CD4-positive, alpha-beta T cell treated with Interleukin-15 for 4 hours (primary cell): Measurements from ENCODE around the gene ALX4.

Experiments
- DNase-seq: peaks from one replicate; pipeline ENCODE4 v3.0.0-alpha.2; 2020; ENCODE audit warnings: low spot score

The ALX4 gene

DNA sequence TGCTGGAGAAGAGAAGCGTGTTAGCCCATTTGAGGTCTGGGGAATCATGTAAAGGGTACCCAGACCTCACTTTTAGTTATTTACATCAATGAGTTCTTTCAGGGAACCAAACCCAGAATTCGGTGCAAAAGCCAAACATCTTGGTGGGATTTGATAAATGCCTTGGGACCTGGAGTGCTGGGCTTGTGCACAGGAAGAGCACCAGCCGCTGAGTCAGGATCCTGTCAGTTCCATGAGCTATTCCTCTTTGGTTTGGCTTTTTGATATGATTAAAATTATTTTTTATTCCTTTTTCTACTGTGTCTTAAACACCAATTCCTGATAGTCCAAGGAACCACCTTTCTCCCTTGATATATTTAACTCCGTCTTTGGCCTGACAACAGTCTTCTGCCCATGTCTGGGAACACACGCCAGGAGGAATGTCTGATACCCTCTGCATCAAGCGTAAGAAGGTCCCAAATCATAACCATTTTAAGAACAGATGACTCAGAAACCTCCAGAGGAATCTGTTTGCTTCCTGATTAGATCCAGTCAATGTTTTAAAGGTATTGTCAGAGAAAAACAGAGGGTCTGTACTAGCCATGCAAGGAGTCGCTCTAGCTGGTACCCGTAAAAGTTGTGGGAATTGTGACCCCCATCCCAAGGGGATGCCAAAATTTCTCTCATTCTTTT, 65.2 kb downstream of the ALX4 start:
- no peak for DNase-seq

- DNase-seq = no peak
Measured at GRCh38 chr11:44243595-44244343, 66.2 kb downstream of the ALX4 start.

- no peak for DNase-seq
Measured at GRCh38 chr11:44243086-44243485, 66.9 kb downstream of the ALX4 start.

DNA sequence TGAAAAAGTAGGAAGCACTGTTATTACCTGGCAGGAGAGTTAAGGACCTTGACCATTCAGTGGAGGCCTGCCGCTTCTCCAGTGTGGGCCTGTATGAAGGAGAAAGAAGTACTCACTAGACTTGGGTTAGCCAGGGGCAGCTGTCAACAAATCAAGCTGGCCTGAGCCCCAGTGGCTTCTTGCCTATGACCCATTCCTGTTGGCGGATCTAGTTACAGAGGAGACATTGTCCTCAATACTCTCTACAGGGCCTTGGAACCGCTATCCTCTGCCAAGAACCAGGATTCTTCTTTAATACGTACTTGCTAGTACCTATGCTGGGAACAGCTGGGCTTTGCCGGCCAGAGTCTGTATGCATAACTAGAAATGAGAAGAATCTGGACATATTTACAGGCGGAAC, 68.1 kb downstream of the ALX4 start:
- no peak for DNase-seq

GRCh38 chr11:44237156-44237555, 72.8 kb downstream of the ALX4 start:
- no peak for DNase-seq

- DNase-seq = no peak
Measured at GRCh38 chr11:44236296-44236695, 73.6 kb downstream of the ALX4 start.

DNA sequence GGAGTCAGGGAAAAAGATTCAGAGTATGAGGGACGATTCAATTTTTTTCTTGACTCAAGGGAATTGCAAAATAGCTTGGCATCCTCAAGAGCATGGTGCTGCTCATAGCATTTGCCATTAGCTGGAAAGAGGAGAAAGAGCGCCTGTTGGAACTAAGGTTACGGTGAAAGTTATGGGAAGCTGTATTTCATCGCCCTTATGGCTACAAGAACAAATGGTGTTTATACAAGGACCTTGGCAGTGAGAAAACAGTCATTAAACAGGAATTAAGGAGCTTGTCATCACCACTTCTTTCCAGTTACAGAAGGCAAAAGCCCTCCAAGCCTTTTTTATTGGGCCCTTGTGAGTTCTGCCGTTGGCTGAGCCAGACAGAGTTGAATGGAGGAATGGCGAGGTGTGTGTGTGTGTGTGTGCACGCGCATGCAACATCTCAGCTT, 74.2 kb downstream of the ALX4 start:
- no peak for DNase-seq

- DNase-seq = no peak
Measured at GRCh38 chr11:44229624-44230023, 80.3 kb downstream of the ALX4 start.

DNA sequence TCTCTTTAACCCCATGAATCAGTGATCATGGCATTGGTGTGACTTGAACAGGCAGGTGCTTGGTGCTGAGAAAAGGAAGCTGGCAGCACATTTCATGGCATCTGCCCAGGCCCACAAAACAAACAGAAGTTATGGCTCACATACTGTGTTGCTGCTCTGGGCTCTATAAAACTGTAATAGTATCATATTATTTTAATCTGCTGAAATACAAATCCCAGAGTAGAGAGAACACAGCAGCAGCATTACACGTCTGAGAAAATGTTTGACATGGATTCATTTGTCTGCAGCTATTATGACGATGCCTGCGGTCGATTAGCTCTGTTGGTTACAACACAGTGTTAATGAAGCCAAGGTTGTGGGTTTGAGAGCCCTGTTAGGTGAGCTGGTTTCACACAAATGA, 80.8 kb downstream of the ALX4 start:
- DNase-seq = no peak

- no peak for DNase-seq
Measured at GRCh38 chr11:44228379-44228778, 81.6 kb downstream of the ALX4 start.

DNA sequence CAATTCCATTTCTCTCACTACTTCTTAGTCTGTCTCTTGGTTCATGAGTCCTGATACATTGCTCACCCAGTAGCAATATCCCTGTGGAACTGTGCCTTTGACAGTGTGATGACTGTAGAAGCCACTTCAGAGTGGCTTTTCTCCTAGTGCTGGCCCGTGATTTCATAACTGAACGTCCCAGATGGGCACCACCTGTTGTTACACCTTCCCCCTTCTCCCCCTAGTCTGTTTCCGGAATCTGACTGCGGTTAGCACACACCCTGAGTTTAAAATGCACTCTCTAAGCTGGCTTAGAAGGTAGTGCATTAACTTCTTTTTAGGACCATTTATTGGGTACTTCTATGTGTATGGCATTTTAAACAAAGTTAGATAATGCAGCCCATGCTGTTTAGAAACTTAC, 83.0 kb downstream of the ALX4 start:
- DNase-seq = no peak

DNA sequence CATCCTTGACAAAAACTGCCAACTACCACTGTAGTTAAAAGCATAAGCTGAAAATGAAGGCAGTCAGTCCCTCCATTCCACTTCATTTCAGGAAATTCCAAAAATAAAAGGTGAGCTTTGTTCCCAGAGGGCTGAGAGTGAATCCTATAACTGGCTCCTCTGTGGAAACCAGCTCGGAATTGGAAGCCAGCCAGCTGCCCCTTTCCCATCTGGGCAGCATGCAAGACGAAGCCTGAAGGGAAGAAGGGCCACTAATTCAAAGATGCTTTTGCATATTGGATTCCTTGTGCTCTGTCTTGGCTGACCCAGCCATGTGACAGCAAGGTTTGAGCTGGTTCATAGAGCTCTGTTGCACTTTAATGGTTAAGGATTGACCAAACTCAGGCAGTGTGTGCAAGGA, 83.4 kb downstream of the ALX4 start:
- DNase-seq = no peak

- no peak for DNase-seq
Measured at GRCh38 chr11:44224867-44225501, 85.0 kb downstream of the ALX4 start.

GRCh38 chr11:44223238-44223637, 86.7 kb downstream of the ALX4 start:
- DNase-seq = no peak

DNA sequence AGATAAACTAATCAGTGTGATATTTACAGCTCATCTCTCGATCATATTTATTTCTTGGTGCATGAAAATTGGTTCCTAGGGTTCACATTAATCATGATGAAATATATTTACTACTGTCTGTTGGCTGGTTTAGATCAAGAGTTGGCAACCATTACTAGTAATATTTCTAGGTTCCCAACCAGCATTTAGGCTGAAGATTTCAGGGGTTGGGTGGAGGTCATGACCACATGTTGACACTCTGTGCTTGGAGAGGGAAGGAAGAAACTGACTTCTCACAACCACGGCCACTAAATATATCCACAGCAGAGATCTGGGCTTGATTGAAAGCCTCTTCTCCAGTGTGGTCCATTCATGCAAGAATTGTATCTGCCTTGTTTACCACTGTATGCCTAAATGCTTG, 87.9 kb downstream of the ALX4 start:
- DNase-seq = no peak

DNA sequence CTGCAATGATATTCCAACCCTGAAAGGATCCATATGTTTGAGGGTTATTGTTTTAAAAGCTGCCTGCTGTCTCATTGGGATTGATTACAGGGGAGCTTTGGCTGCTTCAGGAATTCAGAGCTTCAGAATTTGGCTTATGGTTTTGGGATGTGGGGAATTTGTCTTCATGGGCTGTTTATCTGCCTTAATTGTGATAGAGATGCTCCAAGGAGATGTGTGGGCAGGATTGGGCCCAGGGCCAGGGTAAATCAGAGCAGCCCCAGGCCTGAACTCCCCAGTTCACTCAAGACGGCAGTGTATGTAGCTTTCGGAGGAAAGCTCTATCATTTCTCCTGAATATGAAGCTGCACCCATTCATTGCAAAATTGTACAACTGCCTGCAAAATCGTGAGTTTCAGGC, 88.5 kb downstream of the ALX4 start:
- no peak for DNase-seq

DNA sequence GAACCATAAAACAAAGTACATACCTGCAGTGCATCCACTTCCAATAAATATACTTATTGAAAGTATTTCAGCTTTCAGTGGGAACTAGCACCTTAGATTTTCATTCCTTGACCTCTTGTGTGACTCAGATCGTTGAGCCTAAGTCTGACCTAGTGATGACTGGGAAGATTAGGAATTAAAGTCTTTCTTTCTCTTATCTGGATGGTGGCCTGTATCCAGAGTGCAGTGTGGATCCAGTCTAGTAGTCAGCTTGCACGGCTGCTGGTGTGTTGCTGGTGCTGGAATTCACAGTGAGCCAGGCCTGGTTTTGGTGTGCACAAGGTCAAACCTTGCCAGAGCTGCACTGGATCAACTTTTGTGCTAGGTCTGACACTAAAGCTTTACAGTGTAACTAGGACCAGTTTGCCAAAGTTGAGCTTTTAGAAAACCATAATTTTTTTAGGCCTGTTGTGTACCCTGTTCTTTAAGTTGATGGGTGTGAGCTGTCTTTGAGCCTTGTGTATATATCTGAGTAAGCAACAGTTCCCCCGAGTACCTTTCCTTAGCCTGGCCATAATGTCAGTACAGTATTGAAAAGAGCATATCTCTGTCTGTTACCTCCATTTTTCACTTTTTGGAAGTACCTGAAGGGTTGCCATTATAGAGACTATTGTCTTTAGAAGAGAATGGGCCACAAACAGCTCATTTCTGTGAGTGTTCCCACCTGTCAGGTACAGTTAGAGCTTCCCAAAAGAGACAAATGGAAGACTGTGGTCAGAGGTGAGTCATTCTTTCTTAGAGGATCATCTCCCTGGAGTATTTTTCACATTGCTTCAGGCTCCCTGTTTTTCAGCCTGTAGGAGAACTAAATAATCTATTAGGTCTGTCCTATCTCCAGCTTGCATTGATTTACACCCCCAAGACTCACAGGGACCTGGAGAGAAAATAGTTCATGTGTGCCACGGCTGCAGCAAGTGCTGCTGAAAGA, 89.8 kb downstream of the ALX4 start:
- no peak for DNase-seq

GRCh38 chr11:44217432-44217831, 92.5 kb downstream of the ALX4 start:
- no peak for DNase-seq

- DNase-seq = no peak
Measured at GRCh38 chr11:44213148-44213547, 96.8 kb downstream of the ALX4 start.

DNA sequence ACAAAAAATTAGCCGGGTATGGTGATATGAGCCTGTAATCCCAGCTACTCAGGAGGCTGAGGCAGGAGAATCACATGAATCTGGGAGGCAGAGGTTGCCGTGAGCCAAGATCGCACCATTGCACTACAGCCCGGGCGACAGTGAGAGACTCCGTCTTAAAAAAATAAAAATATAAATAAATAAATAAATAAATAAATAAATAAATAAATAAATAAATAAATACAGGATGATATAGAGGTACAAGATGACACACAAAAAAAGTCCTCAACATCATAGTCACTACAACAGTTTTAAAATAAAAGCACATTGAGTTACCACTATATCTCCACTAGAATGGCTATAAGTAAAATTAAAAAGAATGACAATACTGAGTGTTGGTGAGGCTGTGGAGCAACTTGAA, 97.8 kb downstream of the ALX4 start:
- no peak for DNase-seq
